K562 (cell line): Measurements from ENCODE around the gene TYSND1. TPM values are rescaled to one million over a fixed set of nuclear protein-coding genes. Genes with fewer than 3 reads are reported as not detected.

Source experiments
- ATAC-seq: fragments of 200-7000 bp; cut with Tn5 transposase; 3 replicates; pipeline ENCODE4 v1.9.1; 2020; ENCODE audit warnings: moderate library complexity
- BruUV-seq: library from RNA; stranded (reverse); fragments of 400-500 nt; replicated peaks from 2 replicates; lab custom pipeline; 2021; lab: Mats Ljungman, UMichigan
- CTCF ChIA-PET: fragments of 300-600 bp; formaldehyde crosslinking; extraction: SDS; loops from one replicate; lab custom pipeline; 2021; ENCODE audit warnings: low intra/inter-chr PET ratio; lab: Yijun Ruan, JAX
- POLR2A ChIA-PET: fragments of 300-600, 350-650 bp; sonication (Branson Sonifier 250); formaldehyde crosslinking; extraction: SDS; loops from one replicate; lab custom pipeline; 2021; ENCODE audit warnings: antibody characterized with exemption, inconsistent platforms; lab: Yijun Ruan, JAX
- DNase-seq, 4 experiments: peaks; one replicate each; pipeline versions ENCODE4 v3.0.0 to v3.0.0-alpha.2; 2011 to 2018; ENCODE audit warnings: low spot score in 3 of 4, mixed read lengths in 3 of 4; ENCODE audit errors: extremely low read depth in 1 of 4
- FAIRE-seq: peaks from 2 replicates; lab custom pipeline; 2011; peaks lifted over from hg19 to GRCh38; lab: Jason Lieb, UNC
- H2AFZ ChIP-seq: 2 replicates; pipeline ENCODE4 v1.6.0; 2011; ENCODE audit warnings: low read depth, low read length, control low read depth, inconsistent platforms
- H3K27ac ChIP-seq: fragments of 200-600 bp; 3 replicates; pipeline ENCODE4 v1.8.0; 2011; ENCODE audit warnings: low read depth, mild to moderate bottlenecking, control low read depth, inconsistent platforms, low read length, moderate library complexity, mixed read lengths; ENCODE audit errors: extremely low read depth
- H3K27me3 ChIP-seq, 2 experiments: fragments of 300-600 bp in 1 of 2; 2 replicates in 1 of 2; 3 replicates in 1 of 2; pipeline versions ENCODE4 v1.6.0 to v1.8.0; 2011; ENCODE audit warnings: inconsistent platforms in 2 of 2, low read length in 2 of 2, mild to moderate bottlenecking in 1 of 2, mixed read lengths in 1 of 2, moderate library complexity in 1 of 2; ENCODE audit not compliant: control insufficient read depth in 2 of 2, insufficient read depth in 2 of 2
- H3K36me3 ChIP-seq: fragments of 300-600 bp; 3 replicates; pipeline ENCODE4 v1.8.0; 2011; ENCODE audit warnings: mild to moderate bottlenecking, low read length, inconsistent platforms; ENCODE audit not compliant: control insufficient read depth, insufficient read depth
- H3K4me1 ChIP-seq, 2 experiments: fragments of 200-600 bp in 1 of 2; replicated peaks in 1 of 2; 2 replicates in 1 of 2; 3 replicates in 1 of 2; pipeline versions ENCODE4 v1.5.1 to v1.8.0; 2011; ENCODE audit warnings: inconsistent platforms in 2 of 2, low read length in 2 of 2, mild to moderate bottlenecking in 1 of 2, mixed read lengths in 1 of 2, moderate library complexity in 1 of 2; ENCODE audit not compliant: control insufficient read depth in 2 of 2, insufficient read depth in 2 of 2
- H3K4me2 ChIP-seq: 2 replicates; pipeline ENCODE4 v1.6.1; 2011; ENCODE audit warnings: low read length, control low read depth, inconsistent platforms, mixed read lengths; ENCODE audit not compliant: insufficient read depth
- H3K4me3 ChIP-seq: fragments of 200-600 bp; sonication (generic), shearing (Covaris generic); 2 replicates; pipeline ENCODE4 v1.5.1; 2016; ENCODE audit warnings: control low read depth, inconsistent platforms
- H3K79me2 ChIP-seq: fragments of 200-600 bp; 3 replicates; pipeline ENCODE4 v1.8.0; 2011; ENCODE audit warnings: low read length, inconsistent platforms; ENCODE audit not compliant: control insufficient read depth, insufficient read depth
- H3K9ac ChIP-seq, 2 experiments: 2 replicates each; pipeline versions ENCODE4 v1.6.0 to v1.6.1; 2011; ENCODE audit warnings: low read depth in 2 of 2, low read length in 2 of 2, control low read depth in 1 of 2, inconsistent platforms in 1 of 2, mild to moderate bottlenecking in 1 of 2, mixed read lengths in 1 of 2; ENCODE audit not compliant: insufficient read depth in 1 of 2
- H3K9me1 ChIP-seq: one replicate; pipeline ENCODE4 v1.6.0; 2011; ENCODE audit warnings: inconsistent platforms, mild to moderate bottlenecking, low read length, moderate library complexity; ENCODE audit not compliant: control insufficient read depth, insufficient read depth
- H3K9me3 ChIP-seq: replicated peaks from 2 replicates; pipeline ENCODE4 v1.5.1; 2011; ENCODE audit warnings: low read depth, low read length, inconsistent platforms; ENCODE audit not compliant: control insufficient read depth, insufficient read depth
- H4K20me1 ChIP-seq: replicated peaks from 2 replicates; pipeline ENCODE4 v1.6.1; 2011; ENCODE audit warnings: low read length, inconsistent platforms, mixed read lengths; ENCODE audit not compliant: control insufficient read depth, insufficient read depth
- GTF2B ChIP-seq: IDR thresholded peaks from 2 replicates; pipeline ENCODE4 v1.6.1; 2011; ENCODE audit not compliant: insufficient read length; ENCODE audit errors: extremely low read depth
- WGBS: fragments of 100-300 bp; shearing (Covaris generic); methylation state at CpG from one replicate; pipeline ENCODE4 v1.1.6; 2016; ENCODE audit warnings: low coverage, mixed read lengths; ENCODE audit not compliant: insufficient coverage; ENCODE audit errors: missing lambda C conversion rate; 5-methylcytosine and 5-hydroxymethylcytosine counted together
- in situ Hi-C: fragments of 300-500 bp; cut with MboI; formaldehyde crosslinking; loops from 4 replicates; pipeline ENCODE4 v1.15.0; 2018; ENCODE audit warnings: inconsistent platforms, mixed read lengths
- intact Hi-C: fragments of 100-400 bp; cut with micrococcal nuclease; formaldehyde crosslinking; loops from 2 replicates; pipeline ENCODE4 v1.14.2; 2022
- polyA plus RNA-seq, 8 experiments: library from polyadenylated mRNA; depleted of rRNA in 4 of 8; stranded (reverse) in 5 of 8; unstranded in 3 of 8; fragments of >200 nt; fragmentation: Nextera tagmentation in 2 of 8; fragmentation: Illumina TruSeq in 1 of 8; extraction: Ambion mirVana in 2 of 8; extraction: Trizol in 1 of 8; gene quantifications; 2 replicates each; pipeline versions ENCODE4 v1.2.1 to v1.2.3, GENCODE V29; 2011 to 2014; ENCODE audit warnings: inconsistent platforms in 1 of 8, missing spikeins in 1 of 8
- total RNA-seq, 7 experiments: library from RNA; depleted of rRNA in 6 of 7; stranded (reverse); fragments of >200 nt in 6 of 7; fragmentation: Illumina TruSeq in 2 of 7; extraction: Trizol in 2 of 7; gene quantifications; 2 replicates each; pipeline versions ENCODE4 v1.2.1 to v1.2.3, GENCODE V29; 2011 to 2021; ENCODE audit warnings: low replicate concordance in 1 of 7
- TF ChIP-seq, protein P1 (sequence below): sonication (generic); formaldehyde crosslinking; IDR thresholded peaks from 2 replicates; pipeline ENCODE4 v1.8.0; 2022; ENCODE audit warnings: missing genetic modification reagents, mild to moderate bottlenecking, moderate library complexity, borderline replicate concordance

The TYSND1 gene
- total and polyA plus RNA-seq, 9 of the 15 experiments (the other 6 are each of a cell fraction or from before 2014, with no cell fraction given) = 0.60 to 2.0 (median 1.3) TPM

- H3K27me3 ChIP-seq = peaks cover 10 to 33% of the 10 kb centered on the region in 2 experiments; a peak in 2 of 5 replicates
- in situ Hi-C loops (no loop called here), intact Hi-C loops (no loop called here)
- peaks cover 8% of the 10 kb centered on the region; the same call in 2 of the 3 replicates for H3K36me3 ChIP-seq
- FAIRE-seq = no peak
- BruUV-seq = no TSS peak
- no peak overlapping the region for H3K27ac ChIP-seq
- no peak overlapping the region for H3K4me2 ChIP-seq
- WGBS = 45% methylated on average over 18 of the region's 18 CpGs
- H3K4me3 ChIP-seq = no peak overlapping the region
- ChIA-PET CTCF (no interaction called here), POLR2A (interaction anchor here (0.5 to 1.1 kb wide), 5 partner anchors 13 to 143 kb away, joined by 3 read pairs; no protein-coding TSS in a partner anchor)
- H3K9ac ChIP-seq = 0 out of 4 replicates have a peak overlapping the region, but pooled peaks of 1 of the 2 experiments have one; percentile 23
- no peaks in the 10 kb centered on the region for H4K20me1 ChIP-seq
- H3K9me3 ChIP-seq = no peaks in the 10 kb centered on the region
- DNase-seq = no peak
- H3K4me1 ChIP-seq = peaks cover 0 to 4% of the 10 kb centered on the region in 2 experiments; a peak in 2 of 5 replicates
- ATAC-seq = no peak
- no peaks in the 10 kb centered on the region for H3K9me1 ChIP-seq
- no peak for TF ChIP-seq GTF2B
- TF ChIP-seq, protein P1, sequence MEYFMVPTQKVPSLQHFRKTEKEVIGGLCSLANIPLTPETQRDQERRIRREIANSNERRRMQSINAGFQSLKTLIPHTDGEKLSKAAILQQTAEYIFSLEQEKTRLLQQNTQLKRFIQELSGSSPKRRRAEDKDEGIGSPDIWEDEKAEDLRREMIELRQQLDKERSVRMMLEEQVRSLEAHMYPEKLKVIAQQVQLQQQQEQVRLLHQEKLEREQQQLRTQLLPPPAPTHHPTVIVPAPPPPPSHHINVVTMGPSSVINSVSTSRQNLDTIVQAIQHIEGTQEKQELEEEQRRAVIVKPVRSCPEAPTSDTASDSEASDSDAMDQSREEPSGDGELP (CRISPR knock-in tag) = 0 out of 2 replicates have a peak, but pooled peaks have one; percentile 24
- no peak overlapping the region for H2AFZ ChIP-seq
- H3K79me2 ChIP-seq = no peaks in the 10 kb centered on the region
Observed at GRCh38 chr10:70109064-70109729, 37.3 kb downstream of the TYSND1 start.
